ENCODE measurements around the gene FSTL4.

DNA sequence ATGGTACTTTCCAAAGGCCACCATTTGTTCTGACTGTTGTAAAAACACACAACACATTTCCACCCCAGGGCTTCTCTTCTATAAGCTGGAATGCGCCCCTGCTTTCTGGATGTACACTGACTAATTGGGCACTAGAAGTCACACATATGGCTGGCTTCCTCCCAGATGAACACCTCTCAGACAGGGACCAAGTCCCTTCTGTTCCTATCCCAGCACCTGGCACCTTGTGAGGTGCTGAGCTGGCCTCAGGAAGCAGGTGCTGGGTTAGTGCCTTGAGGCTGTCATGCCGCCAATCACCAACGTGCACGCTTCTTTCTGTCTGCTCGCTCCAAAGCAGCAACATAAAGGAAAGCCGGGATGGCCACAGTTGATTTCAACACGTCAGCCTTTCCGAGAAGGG, 93.2 kb downstream of the FSTL4 start:
- TF ChIP-seq, protein P1, sequence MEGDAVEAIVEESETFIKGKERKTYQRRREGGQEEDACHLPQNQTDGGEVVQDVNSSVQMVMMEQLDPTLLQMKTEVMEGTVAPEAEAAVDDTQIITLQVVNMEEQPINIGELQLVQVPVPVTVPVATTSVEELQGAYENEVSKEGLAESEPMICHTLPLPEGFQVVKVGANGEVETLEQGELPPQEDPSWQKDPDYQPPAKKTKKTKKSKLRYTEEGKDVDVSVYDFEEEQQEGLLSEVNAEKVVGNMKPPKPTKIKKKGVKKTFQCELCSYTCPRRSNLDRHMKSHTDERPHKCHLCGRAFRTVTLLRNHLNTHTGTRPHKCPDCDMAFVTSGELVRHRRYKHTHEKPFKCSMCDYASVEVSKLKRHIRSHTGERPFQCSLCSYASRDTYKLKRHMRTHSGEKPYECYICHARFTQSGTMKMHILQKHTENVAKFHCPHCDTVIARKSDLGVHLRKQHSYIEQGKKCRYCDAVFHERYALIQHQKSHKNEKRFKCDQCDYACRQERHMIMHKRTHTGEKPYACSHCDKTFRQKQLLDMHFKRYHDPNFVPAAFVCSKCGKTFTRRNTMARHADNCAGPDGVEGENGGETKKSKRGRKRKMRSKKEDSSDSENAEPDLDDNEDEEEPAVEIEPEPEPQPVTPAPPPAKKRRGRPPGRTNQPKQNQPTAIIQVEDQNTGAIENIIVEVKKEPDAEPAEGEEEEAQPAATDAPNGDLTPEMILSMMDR (IDR thresholded peaks at IDR 0.05), result no peak
- no peak for TF ChIP-seq POLR2A (IDR thresholded peaks at IDR 0.05)

Data from ovary (tissue), 3 donors.